ENCODE results near the gene IMMP2L.

The IMMP2L gene

GRCh38 chr7:110720626-110721025 lies 841.7 kb downstream of the IMMP2L start:
- H3K4me1 ChIP-seq (ENCODE audit: control insufficient read depth, insufficient read depth, low read length): peaks cover 35% of the 10 kb centered on the region
- no peak overlapping the region for H3K9ac ChIP-seq (ENCODE audit: low read depth, low read length)
- H3K4me3 ChIP-seq (ENCODE audit: low read depth, low read length): no peak overlapping the region
- no peaks in the 10 kb centered on the region for H3K9me3 ChIP-seq (ENCODE audit: control insufficient read depth, insufficient read depth, low read length)
- H3K27me3 ChIP-seq (ENCODE audit: control insufficient read depth, insufficient read depth, low read length): no peaks in the 10 kb centered on the region
- no peaks in the 10 kb centered on the region for H3K36me3 ChIP-seq (ENCODE audit: control insufficient read depth, insufficient read depth, low read length)

- Histone ChIP-seq H3K4me3 (ENCODE audit: low read depth, low read length) (no peak overlapping the region), H3K9me3 (ENCODE audit: control insufficient read depth, insufficient read depth, low read length) (no peaks in the 10 kb centered on the region), H3K9ac (ENCODE audit: low read depth, low read length) (no peak overlapping the region), H3K36me3 (ENCODE audit: control insufficient read depth, insufficient read depth, low read length) (no peaks in the 10 kb centered on the region), H3K27me3 (ENCODE audit: control insufficient read depth, insufficient read depth, low read length) (no peaks in the 10 kb centered on the region), H3K4me1 (ENCODE audit: control insufficient read depth, insufficient read depth, low read length) (peaks cover 35% of the 10 kb centered on the region)
Observed at GRCh38 chr7:110719741-110720140, 842.6 kb downstream of the IMMP2L start.

- no peaks in the 10 kb centered on the region for H3K36me3 ChIP-seq (ENCODE audit: control insufficient read depth, insufficient read depth, low read length)
Observed at GRCh38 chr7:110718503-110719205, 843.6 kb downstream of the IMMP2L start.

GRCh38 chr7:110704225-110704624 lies 858.1 kb downstream of the IMMP2L start:
- Histone ChIP-seq H3K36me3 (ENCODE audit: control insufficient read depth, insufficient read depth, low read length) (no peaks in the 10 kb centered on the region), H3K9ac (ENCODE audit: low read depth, low read length) (no peak overlapping the region), H3K27me3 (ENCODE audit: control insufficient read depth, insufficient read depth, low read length) (no peaks in the 10 kb centered on the region), H3K9me3 (ENCODE audit: control insufficient read depth, insufficient read depth, low read length) (no peaks in the 10 kb centered on the region), H3K4me3 (ENCODE audit: low read depth, low read length) (no peak overlapping the region), H3K4me1 (ENCODE audit: control insufficient read depth, insufficient read depth, low read length) (no peaks in the 10 kb centered on the region)

More at GRCh38 chr7:110718503-110719205, 843.6 kb downstream of the IMMP2L start:
- Histone ChIP-seq H3K27me3 (ENCODE audit: control insufficient read depth, insufficient read depth, low read length) (no peaks in the 10 kb centered on the region), H3K4me1 (ENCODE audit: control insufficient read depth, insufficient read depth, low read length) (peaks cover 35% of the 10 kb centered on the region), H3K9me3 (ENCODE audit: control insufficient read depth, insufficient read depth, low read length) (no peaks in the 10 kb centered on the region), H3K9ac (ENCODE audit: low read depth, low read length) (no peak overlapping the region), H3K4me3 (ENCODE audit: low read depth, low read length) (no peak overlapping the region)

- Histone ChIP-seq H3K4me1 (ENCODE audit: control insufficient read depth, insufficient read depth, low read length) (peaks cover 4% of the 10 kb centered on the region), H3K4me3 (ENCODE audit: low read depth, low read length) (no peak overlapping the region), H3K27me3 (ENCODE audit: control insufficient read depth, insufficient read depth, low read length) (no peaks in the 10 kb centered on the region), H3K9me3 (ENCODE audit: control insufficient read depth, insufficient read depth, low read length) (no peaks in the 10 kb centered on the region), H3K36me3 (ENCODE audit: control insufficient read depth, insufficient read depth, low read length) (no peaks in the 10 kb centered on the region), H3K9ac (ENCODE audit: low read depth, low read length) (no peak overlapping the region)
Observed at GRCh38 chr7:110698576-110698975, 863.7 kb downstream of the IMMP2L start.

- H3K4me1 ChIP-seq (ENCODE audit: control insufficient read depth, insufficient read depth, low read length): peaks cover 11% of the 10 kb centered on the region
- no peaks in the 10 kb centered on the region for H3K27me3 ChIP-seq (ENCODE audit: control insufficient read depth, insufficient read depth, low read length)
- H3K36me3 ChIP-seq (ENCODE audit: control insufficient read depth, insufficient read depth, low read length): no peaks in the 10 kb centered on the region
- H3K9ac ChIP-seq (ENCODE audit: low read depth, low read length): no peak overlapping the region
- no peaks in the 10 kb centered on the region for H3K9me3 ChIP-seq (ENCODE audit: control insufficient read depth, insufficient read depth, low read length)
- H3K4me3 ChIP-seq (ENCODE audit: low read depth, low read length): no peak overlapping the region
Observed at GRCh38 chr7:110693344-110693743, 868.9 kb downstream of the IMMP2L start.

- Histone ChIP-seq H3K36me3 (ENCODE audit: control insufficient read depth, insufficient read depth, low read length) (no peaks in the 10 kb centered on the region), H3K27me3 (ENCODE audit: control insufficient read depth, insufficient read depth, low read length) (no peaks in the 10 kb centered on the region), H3K4me1 (ENCODE audit: control insufficient read depth, insufficient read depth, low read length) (peaks cover 7% of the 10 kb centered on the region), H3K9ac (ENCODE audit: low read depth, low read length) (no peak overlapping the region), H3K4me3 (ENCODE audit: low read depth, low read length) (no peak overlapping the region), H3K9me3 (ENCODE audit: control insufficient read depth, insufficient read depth, low read length) (no peaks in the 10 kb centered on the region)
Observed at GRCh38 chr7:110688908-110689307, 873.4 kb downstream of the IMMP2L start.

- Histone ChIP-seq H3K4me3 (ENCODE audit: low read depth, low read length) (no peak overlapping the region), H3K4me1 (ENCODE audit: control insufficient read depth, insufficient read depth, low read length) (no peaks in the 10 kb centered on the region), H3K9me3 (ENCODE audit: control insufficient read depth, insufficient read depth, low read length) (no peaks in the 10 kb centered on the region), H3K36me3 (ENCODE audit: control insufficient read depth, insufficient read depth, low read length) (no peaks in the 10 kb centered on the region), H3K9ac (ENCODE audit: low read depth, low read length) (no peak overlapping the region), H3K27me3 (ENCODE audit: control insufficient read depth, insufficient read depth, low read length) (no peaks in the 10 kb centered on the region)
Observed at GRCh38 chr7:110685899-110686298, 876.4 kb downstream of the IMMP2L start.

GRCh38 chr7:110681941-110682340 lies 880.4 kb downstream of the IMMP2L start:
- Histone ChIP-seq H3K4me3 (ENCODE audit: low read depth, low read length) (no peak overlapping the region), H3K27me3 (ENCODE audit: control insufficient read depth, insufficient read depth, low read length) (no peaks in the 10 kb centered on the region), H3K9ac (ENCODE audit: low read depth, low read length) (no peak overlapping the region), H3K9me3 (ENCODE audit: control insufficient read depth, insufficient read depth, low read length) (no peaks in the 10 kb centered on the region), H3K4me1 (ENCODE audit: control insufficient read depth, insufficient read depth, low read length) (no peaks in the 10 kb centered on the region), H3K36me3 (ENCODE audit: control insufficient read depth, insufficient read depth, low read length) (no peaks in the 10 kb centered on the region)

GRCh38 chr7:110677405-110677804 lies 884.9 kb downstream of the IMMP2L start:
- H3K36me3 ChIP-seq (ENCODE audit: control insufficient read depth, insufficient read depth, low read length): no peaks in the 10 kb centered on the region
- H3K27me3 ChIP-seq (ENCODE audit: control insufficient read depth, insufficient read depth, low read length): no peaks in the 10 kb centered on the region
- H3K9me3 ChIP-seq (ENCODE audit: control insufficient read depth, insufficient read depth, low read length): peaks cover 4% of the 10 kb centered on the region
- no peaks in the 10 kb centered on the region for H3K4me1 ChIP-seq (ENCODE audit: control insufficient read depth, insufficient read depth, low read length)
- H3K4me3 ChIP-seq (ENCODE audit: low read depth, low read length): no peak overlapping the region
- H3K9ac ChIP-seq (ENCODE audit: low read depth, low read length): no peak overlapping the region

GRCh38 chr7:110676785-110677184 lies 885.5 kb downstream of the IMMP2L start:
- Histone ChIP-seq H3K9me3 (ENCODE audit: control insufficient read depth, insufficient read depth, low read length) (peaks cover 4% of the 10 kb centered on the region), H3K4me3 (ENCODE audit: low read depth, low read length) (no peak overlapping the region), H3K9ac (ENCODE audit: low read depth, low read length) (no peak overlapping the region), H3K4me1 (ENCODE audit: control insufficient read depth, insufficient read depth, low read length) (no peaks in the 10 kb centered on the region), H3K27me3 (ENCODE audit: control insufficient read depth, insufficient read depth, low read length) (no peaks in the 10 kb centered on the region), H3K36me3 (ENCODE audit: control insufficient read depth, insufficient read depth, low read length) (no peaks in the 10 kb centered on the region)

- Histone ChIP-seq H3K9ac (ENCODE audit: low read depth, low read length) (no peak overlapping the region), H3K36me3 (ENCODE audit: control insufficient read depth, insufficient read depth, low read length) (no peaks in the 10 kb centered on the region), H3K9me3 (ENCODE audit: control insufficient read depth, insufficient read depth, low read length) (peaks cover 4% of the 10 kb centered on the region), H3K4me3 (ENCODE audit: low read depth, low read length) (no peak overlapping the region), H3K27me3 (ENCODE audit: control insufficient read depth, insufficient read depth, low read length) (no peaks in the 10 kb centered on the region), H3K4me1 (ENCODE audit: control insufficient read depth, insufficient read depth, low read length) (no peaks in the 10 kb centered on the region)
Observed at GRCh38 chr7:110675383-110676103, 886.7 kb downstream of the IMMP2L start.
